ENCODE data around the gene GABBR2. TPM values are rescaled to one million over a fixed set of nuclear protein-coding genes. Genes with fewer than 3 reads are reported as not detected.

Gene GABBR2
- total and polyA plus RNA-seq, 9 of the 15 experiments (the other 6 are each of a cell fraction or from before 2014, with no cell fraction given): 0.15 to 1.9 (median 0.32) TPM

GRCh38 chr9:98584059-98584458 lies 124.7 kb downstream of the GABBR2 start (continued):
- TF ChIP-seq, protein P1, sequence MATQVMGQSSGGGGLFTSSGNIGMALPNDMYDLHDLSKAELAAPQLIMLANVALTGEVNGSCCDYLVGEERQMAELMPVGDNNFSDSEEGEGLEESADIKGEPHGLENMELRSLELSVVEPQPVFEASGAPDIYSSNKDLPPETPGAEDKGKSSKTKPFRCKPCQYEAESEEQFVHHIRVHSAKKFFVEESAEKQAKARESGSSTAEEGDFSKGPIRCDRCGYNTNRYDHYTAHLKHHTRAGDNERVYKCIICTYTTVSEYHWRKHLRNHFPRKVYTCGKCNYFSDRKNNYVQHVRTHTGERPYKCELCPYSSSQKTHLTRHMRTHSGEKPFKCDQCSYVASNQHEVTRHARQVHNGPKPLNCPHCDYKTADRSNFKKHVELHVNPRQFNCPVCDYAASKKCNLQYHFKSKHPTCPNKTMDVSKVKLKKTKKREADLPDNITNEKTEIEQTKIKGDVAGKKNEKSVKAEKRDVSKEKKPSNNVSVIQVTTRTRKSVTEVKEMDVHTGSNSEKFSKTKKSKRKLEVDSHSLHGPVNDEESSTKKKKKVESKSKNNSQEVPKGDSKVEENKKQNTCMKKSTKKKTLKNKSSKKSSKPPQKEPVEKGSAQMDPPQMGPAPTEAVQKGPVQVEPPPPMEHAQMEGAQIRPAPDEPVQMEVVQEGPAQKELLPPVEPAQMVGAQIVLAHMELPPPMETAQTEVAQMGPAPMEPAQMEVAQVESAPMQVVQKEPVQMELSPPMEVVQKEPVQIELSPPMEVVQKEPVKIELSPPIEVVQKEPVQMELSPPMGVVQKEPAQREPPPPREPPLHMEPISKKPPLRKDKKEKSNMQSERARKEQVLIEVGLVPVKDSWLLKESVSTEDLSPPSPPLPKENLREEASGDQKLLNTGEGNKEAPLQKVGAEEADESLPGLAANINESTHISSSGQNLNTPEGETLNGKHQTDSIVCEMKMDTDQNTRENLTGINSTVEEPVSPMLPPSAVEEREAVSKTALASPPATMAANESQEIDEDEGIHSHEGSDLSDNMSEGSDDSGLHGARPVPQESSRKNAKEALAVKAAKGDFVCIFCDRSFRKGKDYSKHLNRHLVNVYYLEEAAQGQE (IDR thresholded peaks at IDR 0.05; ENCODE audit: borderline replicate concordance): no peak
- TF ChIP-seq, protein P1 (CRISPR knock-in tag; IDR thresholded peaks at IDR 0.05; ENCODE audit: low read depth): no peak
- no peak for TF ChIP-seq POLR2A (conservative IDR thresholded peaks at IDR 0.05)
- TF ChIP-seq POU5F1 (IDR thresholded peaks at IDR 0.05; ENCODE audit: borderline replicate concordance, low read depth, low read length, partially characterized antibody): no peak
- no peak for TF ChIP-seq ZNF134 (CRISPR knock-in tag; conservative IDR thresholded peaks at IDR 0.05)
- TF ChIP-seq PBX2 (CRISPR knock-in tag; IDR thresholded peaks at IDR 0.05; ENCODE audit: low read depth): no peak
- TF ChIP-seq PBX2 (tag; conservative IDR thresholded peaks at IDR 0.05; ENCODE audit: low read depth): peak; percentile 89
- no peak for TF ChIP-seq GTF2A2 (tag; IDR thresholded peaks at IDR 0.05)
- TF ChIP-seq ZNF668 (CRISPR knock-in tag; IDR thresholded peaks at IDR 0.05): no peak
- no peak for TF ChIP-seq POLR2H (tag; IDR thresholded peaks at IDR 0.05; ENCODE audit: low read depth)
- TF ChIP-seq HCFC1 (IDR thresholded peaks at IDR 0.05; ENCODE audit: low read depth, low read length): no peak
- TF ChIP-seq SAP30 (IDR thresholded peaks at IDR 0.05; ENCODE audit: borderline replicate concordance, insufficient read depth, low read depth, low read length, poor library complexity, severe bottlenecking): no peak
- no peak for TF ChIP-seq GTF3C2 (IDR thresholded peaks at IDR 0.05; ENCODE audit: borderline replicate concordance, extremely low read depth, insufficient read length)
- no peak for TF ChIP-seq NCOR1 (IDR thresholded peaks at IDR 0.05)
- TF ChIP-seq EZH2 (IDR thresholded peaks at IDR 0.05; ENCODE audit: borderline replicate concordance, low read depth, low read length): no peak
- no peak for TF ChIP-seq CREB1 (IDR thresholded peaks at IDR 0.05)
- TF ChIP-seq CREB1 (CRISPR knock-in tag; IDR thresholded peaks at IDR 0.05): no peak

Data from K562 (cell line).